ELF-1 (cell line): ENCODE data around the gene HSD17B12.
A peak's percentile ranks its signal among the peaks of the same experiment; 100 is the strongest.

Experiments
- DNase-seq: peaks from one replicate; pipeline ENCODE4 v3.0.0-alpha.2; 2016; ENCODE audit warnings: low read depth, low spot score

Gene HSD17B12

DNA sequence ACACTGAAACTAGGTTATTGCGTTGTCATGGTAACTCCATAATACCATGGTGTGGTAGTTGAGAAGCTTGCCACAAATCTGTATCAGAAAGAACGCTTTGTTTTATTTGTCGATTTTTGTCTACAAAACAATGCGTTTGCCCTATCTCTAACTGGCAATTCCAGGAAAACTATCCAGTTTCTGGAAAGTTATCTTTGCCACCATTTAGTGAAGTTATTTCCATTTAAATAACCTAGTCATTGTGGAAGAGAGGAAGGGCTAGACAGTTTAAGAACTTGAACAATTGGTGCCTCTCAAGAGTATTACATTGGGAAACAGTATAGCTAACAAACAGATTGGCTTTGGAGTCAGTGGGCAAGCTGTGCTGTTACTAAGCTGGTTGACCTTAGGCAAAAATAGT is 7.9 kb downstream of the HSD17B12 start:
- no peak for DNase-seq

DNA sequence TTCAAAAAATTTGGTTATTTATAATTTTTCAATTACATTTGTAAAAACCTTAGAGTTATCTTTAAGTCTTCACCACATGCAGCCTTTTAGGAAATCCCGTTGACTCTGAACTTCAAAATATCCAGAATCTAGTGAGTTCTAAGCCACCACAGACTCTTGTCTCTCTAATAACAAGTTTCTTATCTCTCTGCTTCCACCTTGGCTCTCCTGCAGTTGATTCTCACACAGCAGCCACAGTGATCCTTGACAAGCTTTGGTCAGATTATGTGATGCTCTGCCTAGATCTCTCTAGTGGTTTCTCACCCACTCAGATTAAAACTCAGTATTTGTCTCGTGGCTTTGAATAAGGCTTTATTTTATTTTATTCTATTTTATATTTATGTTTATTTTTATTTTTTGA is 8.6 kb downstream of the HSD17B12 start:
- no peak for DNase-seq

GRCh38 chr11:43690929-43691725 is 10.6 kb downstream of the HSD17B12 start:
- DNase-seq, result no peak

DNA sequence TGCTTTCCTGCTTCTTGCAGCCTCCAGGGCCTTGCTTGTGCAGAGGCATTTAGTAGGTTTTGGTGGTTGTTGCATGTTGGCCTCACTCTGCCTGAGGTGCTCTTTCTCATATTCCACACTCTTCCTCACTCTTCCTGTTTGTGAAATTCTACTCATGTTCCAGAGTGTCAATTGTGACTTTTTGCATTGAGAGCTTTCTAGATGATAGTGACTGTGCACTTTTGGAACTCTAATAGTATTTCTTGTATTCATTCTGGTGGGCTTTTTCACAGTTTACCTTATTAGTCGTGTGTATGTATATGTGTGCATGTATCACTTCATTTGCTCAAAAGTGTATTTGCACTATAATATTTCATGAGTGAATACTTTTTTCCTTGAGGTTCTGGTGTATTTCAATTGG is 11.3 kb downstream of the HSD17B12 start:
- DNase-seq, result no peak

- DNase-seq, result no peak
Measured at GRCh38 chr11:43693069-43693468, 12.5 kb downstream of the HSD17B12 start.

DNA sequence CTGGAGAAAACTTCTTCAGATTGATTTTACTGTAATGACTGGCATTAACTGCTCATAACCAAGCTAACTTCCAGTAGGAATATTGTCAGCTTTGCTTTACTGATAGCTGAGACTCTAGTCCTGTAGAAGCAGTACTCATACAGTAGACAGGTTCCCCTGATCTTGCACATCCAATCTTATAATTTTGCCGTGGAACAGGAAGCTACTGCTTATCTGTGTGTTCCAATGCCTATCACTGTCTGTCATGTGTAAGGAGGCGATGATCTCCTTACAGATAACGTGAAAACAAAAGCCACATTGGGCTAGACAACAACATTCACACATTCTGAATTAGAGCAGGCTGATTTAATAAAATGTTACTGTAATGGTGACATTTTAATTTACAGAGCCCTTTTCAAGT is 13.2 kb downstream of the HSD17B12 start:
- no peak for DNase-seq

DNA sequence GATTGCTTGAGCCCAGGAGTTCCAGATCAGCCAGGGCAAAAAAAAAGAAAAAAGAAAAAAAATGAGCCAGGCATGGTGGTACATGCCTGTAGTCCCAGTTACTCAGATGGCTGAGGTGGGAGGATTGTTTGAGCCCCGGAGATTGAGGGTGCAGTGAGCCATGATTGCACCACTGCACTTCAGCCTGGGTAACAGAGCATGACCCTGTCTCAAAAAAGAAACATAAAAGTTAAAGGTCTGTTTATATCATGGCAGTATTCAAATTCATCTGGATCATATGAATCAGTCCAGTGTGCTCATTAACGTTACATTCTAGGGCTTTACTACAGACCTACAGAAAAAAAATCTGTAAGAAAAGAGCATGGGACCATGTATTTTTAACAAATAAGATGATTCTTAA is 13.9 kb downstream of the HSD17B12 start:
- DNase-seq, result no peak

DNA sequence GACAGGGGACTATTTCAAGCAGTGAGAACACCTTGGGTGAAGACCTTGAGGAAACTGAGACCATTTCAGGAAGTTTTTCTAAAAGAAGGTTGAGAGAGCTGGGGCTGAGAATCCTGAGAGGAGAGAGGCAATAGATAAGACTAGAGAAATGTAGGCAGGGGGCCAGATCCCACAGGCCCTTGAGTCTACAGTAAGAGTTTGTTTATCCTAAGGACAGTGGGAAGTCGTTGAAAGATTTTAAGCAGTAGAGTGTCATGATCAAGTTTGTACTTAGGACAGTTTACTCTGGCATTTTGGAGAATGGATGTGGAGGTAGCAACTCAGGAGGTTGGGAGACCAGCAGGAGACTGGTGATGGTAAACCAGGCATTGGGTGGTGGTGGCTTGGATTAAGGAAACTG is 17.1 kb downstream of the HSD17B12 start:
- DNase-seq, result no peak

DNA sequence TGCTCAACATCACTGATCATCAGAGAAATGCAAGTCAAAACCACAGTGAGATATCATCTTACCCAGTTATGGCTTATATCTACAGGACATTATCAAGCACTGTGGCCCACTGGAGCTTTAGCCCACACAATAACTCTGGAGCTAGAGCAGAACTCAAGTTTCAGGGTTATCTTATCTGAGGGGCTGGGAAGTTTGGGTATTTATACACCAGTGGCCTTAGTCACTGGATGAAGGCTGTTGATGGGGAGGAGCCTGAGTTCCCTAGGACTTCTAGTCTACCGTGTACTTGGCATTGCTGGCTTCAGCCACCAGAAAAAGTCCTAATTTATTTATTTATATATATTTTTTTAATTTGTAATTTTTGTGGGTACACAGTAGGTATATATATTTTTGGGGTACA is 19.3 kb downstream of the HSD17B12 start:
- no peak for DNase-seq

- DNase-seq, result no peak
Measured at GRCh38 chr11:43706631-43707030, 26.1 kb downstream of the HSD17B12 start.

DNA sequence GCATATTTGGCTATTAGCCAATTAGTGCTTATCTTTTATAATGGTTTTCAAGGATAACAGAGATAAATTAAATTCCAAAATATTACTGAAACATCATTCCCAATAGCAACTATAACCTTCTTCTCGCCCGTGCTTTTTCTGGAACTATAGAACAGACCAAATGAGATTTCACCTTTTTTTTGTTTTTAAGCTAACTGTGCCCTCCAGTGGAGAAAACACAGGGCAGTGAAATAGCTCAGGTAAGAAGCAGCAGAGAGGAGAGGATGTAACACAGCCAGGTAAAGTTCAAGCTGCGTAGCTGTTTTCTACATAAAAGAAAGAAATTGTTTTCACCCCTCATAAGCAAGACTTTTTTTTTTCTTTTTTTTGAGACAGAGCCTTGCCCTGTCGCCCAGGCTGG is 28.2 kb downstream of the HSD17B12 start:
- DNase-seq, result no peak

GRCh38 chr11:43709689-43710088 is 29.2 kb downstream of the HSD17B12 start:
- DNase-seq, result no peak

GRCh38 chr11:43712676-43713075 is 32.1 kb downstream of the HSD17B12 start:
- DNase-seq, result no peak

DNA sequence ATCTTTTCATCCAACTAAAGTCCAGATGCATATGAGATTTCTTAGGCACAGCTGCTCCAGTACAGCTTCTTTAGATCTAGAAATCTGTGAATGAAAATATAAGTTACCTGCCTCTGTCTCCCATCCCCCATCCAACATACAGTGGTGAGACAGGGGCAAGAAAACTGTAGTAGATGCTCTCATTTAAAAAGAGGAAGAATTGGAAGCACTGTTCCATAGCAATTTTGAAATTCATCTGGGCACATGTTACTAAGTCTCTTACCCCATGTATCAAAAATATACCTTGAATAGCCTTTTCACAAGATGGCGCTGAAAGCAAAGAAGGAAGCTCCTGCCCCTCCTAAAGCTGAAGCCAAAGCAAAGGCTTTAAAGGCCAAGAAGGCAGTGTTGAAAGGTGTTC is 37.8 kb downstream of the HSD17B12 start:
- DNase-seq, result no peak

DNA sequence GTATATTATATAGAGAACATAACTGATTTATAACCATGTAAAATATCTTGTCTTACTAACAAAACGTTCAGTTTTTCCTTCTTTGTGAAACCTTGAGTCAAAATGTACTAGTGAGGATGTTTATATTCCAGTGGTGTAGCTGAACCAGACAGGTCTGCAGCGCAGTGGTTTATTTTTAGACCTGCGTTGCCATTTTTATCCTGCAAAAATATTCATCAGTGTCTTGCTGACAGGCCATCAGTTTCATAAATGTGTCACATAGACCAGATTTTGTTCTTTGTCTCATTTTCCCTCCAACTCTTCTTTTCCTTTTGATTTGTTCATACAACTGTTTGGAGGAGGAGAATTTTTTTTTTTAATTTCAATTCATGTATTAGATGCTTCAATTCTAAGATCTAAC is 43.1 kb downstream of the HSD17B12 start:
- no peak for DNase-seq

DNA sequence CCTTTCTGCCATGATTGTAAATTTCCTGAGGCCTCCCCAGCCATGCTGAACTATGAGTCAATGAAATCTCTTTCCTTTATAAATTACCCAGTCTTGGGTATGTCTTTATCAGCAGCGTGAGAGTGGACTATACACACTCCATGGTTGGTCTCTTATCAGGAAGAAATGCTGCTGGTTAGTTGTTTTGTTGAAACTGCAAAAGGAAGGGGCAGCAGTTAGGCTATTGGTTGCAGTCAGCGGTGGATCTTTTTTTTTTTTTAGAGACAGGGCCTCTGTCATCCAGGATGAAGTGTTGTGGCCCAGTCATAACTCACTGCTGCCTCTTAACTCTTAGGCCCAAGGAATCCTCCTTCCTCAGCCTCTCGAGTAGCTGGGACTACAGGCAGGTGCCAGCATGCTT is 51.7 kb downstream of the HSD17B12 start:
- DNase-seq, result no peak

DNA sequence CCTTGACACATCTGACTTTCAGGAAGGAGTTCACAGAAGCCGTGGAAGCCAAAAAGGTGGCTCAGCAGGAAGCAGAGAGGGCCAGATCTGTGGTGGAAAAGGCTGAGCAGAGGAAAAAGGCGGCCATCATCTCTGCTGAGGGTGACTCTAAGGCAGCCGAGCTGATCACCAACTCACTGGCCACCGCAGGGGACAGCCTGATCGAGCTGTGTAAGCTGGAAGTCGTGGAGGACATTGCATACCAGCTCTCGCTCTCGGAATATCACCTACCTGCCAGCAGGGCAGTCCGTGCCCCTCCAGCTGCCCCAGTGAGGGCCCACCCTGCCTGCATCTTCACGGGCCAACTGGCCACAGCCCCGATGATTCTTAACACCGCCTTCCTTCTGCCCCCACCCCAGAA is 53.7 kb downstream of the HSD17B12 start:
- no peak for DNase-seq

GRCh38 chr11:43735115-43735514 is 54.6 kb downstream of the HSD17B12 start:
- DNase-seq, result no peak

DNA sequence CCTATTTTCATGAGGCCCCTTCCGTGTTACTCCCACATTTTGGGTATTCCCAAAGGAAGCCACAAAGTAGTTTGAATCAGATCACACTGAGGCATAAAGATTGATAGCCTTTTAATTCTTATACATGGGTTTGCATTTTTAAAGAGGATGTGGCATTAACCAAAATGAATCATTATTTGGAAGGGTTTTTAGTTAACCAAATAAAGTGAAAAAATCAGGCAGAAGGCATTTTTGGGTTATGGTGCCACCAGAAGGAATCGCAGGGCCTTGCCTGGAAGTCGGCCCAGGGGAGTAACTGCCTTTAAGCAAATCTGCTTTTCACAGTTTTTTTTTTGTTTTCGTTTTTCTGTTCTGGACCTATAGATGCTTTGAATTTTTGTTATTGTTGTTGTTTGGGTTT is 55.4 kb downstream of the HSD17B12 start:
- no peak for DNase-seq

GRCh38 chr11:43736502-43737200 is 56.1 kb downstream of the HSD17B12 start:
- DNase-seq, result no peak

DNA sequence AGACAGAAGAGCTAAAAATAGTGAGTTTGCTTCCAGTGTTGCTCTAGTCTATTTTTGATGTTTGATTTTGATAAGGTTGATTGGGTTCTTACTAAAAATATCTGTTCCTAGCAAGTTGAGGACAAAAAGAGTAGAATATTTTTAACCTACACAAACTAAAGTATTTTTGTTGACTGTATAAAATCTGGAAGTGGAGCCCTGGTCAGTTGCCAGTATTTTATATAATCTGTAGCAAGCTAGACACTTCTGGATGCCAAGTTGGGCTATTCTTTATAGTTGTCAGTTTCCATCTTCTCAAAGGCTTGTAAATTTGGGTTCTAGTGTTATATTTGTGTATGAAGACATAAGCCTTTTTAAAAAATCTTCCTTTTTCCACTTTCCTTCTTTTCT is 56.7 kb downstream of the HSD17B12 start:
- DNase-seq, result no peak

DNA sequence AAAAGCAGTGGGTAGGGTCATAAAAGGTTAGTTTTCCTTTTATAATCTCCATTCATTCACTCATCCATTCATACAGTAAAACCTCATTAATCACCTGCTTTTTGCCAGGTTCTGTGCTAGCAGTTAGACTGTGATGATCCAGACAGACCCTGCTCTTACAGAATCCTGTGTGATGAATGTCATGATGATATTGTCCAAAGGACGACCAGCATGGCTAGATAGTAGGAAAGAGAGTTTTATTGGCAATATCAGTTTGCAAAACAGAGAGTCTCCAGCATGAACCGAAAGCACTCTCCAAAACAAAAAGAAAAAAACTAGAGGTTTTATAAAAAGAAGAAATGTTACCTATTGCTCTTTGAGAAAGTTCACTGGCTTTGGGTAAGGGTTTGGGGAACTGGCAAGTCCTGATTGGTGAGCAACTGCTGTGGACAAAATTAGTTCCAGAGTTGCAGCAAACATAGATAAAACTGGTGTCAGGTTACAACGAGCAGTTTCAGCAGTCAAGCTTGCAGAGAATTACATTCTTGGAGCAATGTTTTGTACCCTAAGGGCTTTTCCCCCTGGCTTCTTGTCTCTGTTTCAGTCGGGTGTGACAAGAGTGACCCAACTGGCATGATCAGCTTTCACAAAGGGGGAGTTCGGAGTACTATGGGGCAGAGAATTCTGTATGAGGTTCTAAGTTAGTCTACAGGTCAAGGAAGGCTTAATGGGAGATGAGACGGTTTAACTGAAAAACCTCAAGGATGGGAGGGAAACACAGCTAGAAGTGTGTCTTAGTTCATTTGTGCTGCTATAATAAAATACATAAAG is 58.3 kb downstream of the HSD17B12 start:
- DNase-seq, result peak; percentile 88

DNA sequence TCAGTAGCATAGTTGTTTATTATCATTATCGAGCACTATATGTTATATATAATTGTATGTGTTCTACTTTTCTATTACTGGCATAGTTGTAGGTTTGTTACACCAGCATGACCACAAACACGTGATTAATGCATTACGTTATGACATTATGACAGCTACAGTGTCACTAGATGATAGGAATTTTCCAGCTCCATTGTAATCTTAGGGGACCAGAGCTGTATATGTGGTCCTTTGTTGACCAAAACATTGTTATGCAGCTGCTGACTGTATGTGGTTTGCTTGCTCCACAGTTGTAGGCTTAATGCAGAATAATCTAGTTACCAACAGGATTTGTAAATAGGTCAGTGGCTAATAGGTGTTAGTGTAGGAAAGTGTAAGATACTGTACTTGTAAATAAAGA is 66.1 kb downstream of the HSD17B12 start:
- no peak for DNase-seq
